Lower leg skin (tissue), 4 donors: ENCODE results near the gene MCM3AP. TPM values are rescaled to one million over a fixed set of nuclear protein-coding genes. Genes with fewer than 3 reads are reported as not detected.
A peak's percentile ranks its signal among the peaks of the same experiment; 100 is the strongest.
"Not testable (repeated sequence)": the region's sequence is repeated elsewhere in the genome, so short reads cannot be mapped to it uniquely, and the experiment has no call there.

ENCODE experiments used
- DNase-seq, 2 donors: peaks; one replicate each; pipeline ENCODE4 v3.0.0-alpha.2; 2019; ENCODE audit warnings: low spot score in 2 of 2
- H3K4me3 ChIP-seq: fragments of 200-600 bp; sonication (generic); 2 replicates; pipeline ENCODE4 v1.5.1; 2017; ENCODE audit warnings: mild to moderate bottlenecking, low read depth; ENCODE audit not compliant: poor library complexity, severe bottlenecking
- POLR2A ChIP-seq, 2 donors: fragments of 450-650 bp; IDR thresholded peaks; one replicate each; pipeline ENCODE4 v1.6.1; 2016 to 2017; ENCODE audit warnings: antibody characterized with exemption in 2 of 2, mild to moderate bottlenecking in 1 of 2, moderate library complexity in 1 of 2
- WGBS, 2 donors: methylation state at CpG; one replicate each; pipeline ENCODE4 v1.1.5; 2018; 5-methylcytosine and 5-hydroxymethylcytosine counted together
- intact Hi-C: fragments of 100-400 bp; cut with DNase I; formaldehyde crosslinking; loops from one replicate; pipeline ENCODE4 v1.15.0; 2023; ENCODE audit warnings: low total_unique reads
- total RNA-seq, 4 donors: library from RNA; depleted of rRNA; stranded (reverse); fragments of >200 nt; gene quantifications; one replicate each; pipeline ENCODE4 v1.1.0, GENCODE V29; 2016
- TF ChIP-seq, protein P1 (sequence below), 3 donors: fragments of 450-650 bp; IDR thresholded peaks; one replicate each; pipeline ENCODE4 v1.5.1; 2016; ENCODE audit warnings: antibody characterized with exemption in 3 of 3, mild to moderate bottlenecking in 3 of 3, moderate library complexity in 2 of 3

Gene MCM3AP
- total RNA-seq, 4 donors from 2014 or later, result 45.5 to 71.4 (median 57.7) TPM

DNA sequence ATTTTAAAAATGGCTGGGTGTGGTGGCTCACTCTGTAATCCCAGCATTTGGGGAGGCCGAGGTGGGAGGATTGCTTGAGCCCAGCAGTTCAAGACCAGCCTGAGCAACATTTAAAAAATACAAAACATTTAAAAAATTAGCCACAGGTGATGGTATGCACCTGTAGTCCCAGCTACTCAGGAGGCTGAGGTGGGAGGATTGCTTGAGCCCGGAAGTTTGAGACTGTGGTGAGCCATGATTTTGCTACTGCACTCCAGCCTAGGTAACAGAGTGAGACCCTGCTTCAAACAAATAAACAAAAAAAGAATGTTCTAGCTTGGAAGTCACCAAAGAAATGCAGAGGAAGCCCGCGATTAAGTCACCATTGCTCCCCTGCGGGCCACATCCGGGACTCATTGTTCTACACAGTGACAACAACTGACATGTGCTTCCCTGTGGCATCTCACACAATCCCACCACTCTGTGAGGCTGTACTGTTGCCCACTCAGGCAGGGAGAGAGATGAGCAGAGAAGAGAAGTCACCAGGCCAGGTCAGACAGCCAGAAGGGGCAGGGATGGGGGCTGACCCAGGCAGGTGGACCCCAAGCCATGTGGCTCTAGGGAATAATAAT, 82.7 kb downstream of the MCM3AP start:
- H3K4me3 ChIP-seq, result no peak overlapping the region
- TF ChIP-seq, protein P1, sequence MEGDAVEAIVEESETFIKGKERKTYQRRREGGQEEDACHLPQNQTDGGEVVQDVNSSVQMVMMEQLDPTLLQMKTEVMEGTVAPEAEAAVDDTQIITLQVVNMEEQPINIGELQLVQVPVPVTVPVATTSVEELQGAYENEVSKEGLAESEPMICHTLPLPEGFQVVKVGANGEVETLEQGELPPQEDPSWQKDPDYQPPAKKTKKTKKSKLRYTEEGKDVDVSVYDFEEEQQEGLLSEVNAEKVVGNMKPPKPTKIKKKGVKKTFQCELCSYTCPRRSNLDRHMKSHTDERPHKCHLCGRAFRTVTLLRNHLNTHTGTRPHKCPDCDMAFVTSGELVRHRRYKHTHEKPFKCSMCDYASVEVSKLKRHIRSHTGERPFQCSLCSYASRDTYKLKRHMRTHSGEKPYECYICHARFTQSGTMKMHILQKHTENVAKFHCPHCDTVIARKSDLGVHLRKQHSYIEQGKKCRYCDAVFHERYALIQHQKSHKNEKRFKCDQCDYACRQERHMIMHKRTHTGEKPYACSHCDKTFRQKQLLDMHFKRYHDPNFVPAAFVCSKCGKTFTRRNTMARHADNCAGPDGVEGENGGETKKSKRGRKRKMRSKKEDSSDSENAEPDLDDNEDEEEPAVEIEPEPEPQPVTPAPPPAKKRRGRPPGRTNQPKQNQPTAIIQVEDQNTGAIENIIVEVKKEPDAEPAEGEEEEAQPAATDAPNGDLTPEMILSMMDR (IDR thresholded peaks at IDR 0.05), result no peak
- no peak for TF ChIP-seq POLR2A (IDR thresholded peaks at IDR 0.05)
- intact Hi-C loops, result no loop called here
- WGBS, 2 donors, result 84 to 93% methylated on average over 6 of the region's 6 CpGs
- DNase-seq, result no peak

DNA sequence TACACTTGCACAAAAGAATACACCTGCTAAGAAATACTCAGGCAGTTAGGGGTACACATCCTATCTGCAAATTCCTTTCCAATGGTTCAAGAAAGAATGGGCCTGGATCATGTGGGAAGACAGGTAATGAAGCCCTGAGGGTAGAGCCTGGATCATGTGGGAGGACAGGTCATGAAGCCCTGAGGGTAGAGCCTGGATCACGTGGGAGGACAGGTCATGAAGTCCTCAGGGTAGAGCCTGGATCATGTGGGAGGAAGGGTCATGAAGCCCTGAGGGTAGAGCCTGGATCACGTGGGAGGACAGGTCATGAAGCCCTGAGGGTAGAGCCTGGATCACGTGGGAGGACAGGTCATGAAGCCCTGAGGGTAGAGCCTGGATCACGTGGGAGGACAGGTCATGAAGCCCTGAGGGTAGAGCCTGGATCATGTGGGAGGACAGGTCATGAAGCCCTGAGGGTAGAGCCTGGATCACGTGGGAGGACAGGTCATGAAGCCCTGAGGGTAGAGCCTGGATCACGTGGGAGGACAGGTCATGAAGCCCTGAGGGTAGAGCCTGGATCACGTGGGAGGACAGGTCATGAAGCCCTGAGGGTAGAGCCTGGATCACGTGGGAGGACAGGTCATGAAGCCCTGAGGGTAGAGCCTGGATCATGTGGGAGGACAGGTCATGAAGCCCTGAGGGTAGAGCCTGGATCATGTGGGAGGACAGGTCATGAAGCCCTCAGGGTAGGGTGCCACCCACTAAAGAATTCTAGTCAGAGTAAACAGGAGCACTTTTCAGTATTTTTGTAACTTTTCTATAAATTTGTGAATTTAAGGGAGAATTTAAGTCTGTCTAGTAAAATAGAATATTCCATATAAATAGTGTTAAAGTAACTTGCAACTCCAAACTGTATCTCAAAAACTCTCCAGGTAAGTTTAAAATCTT, 84.3 kb downstream of the MCM3AP start:
- H3K4me3 ChIP-seq, intact Hi-C loops, DNase-seq: not testable (repeated sequence)
- WGBS, 2 donors, result 75 to 80% methylated on average over 4 of the region's 8 CpGs

DNA sequence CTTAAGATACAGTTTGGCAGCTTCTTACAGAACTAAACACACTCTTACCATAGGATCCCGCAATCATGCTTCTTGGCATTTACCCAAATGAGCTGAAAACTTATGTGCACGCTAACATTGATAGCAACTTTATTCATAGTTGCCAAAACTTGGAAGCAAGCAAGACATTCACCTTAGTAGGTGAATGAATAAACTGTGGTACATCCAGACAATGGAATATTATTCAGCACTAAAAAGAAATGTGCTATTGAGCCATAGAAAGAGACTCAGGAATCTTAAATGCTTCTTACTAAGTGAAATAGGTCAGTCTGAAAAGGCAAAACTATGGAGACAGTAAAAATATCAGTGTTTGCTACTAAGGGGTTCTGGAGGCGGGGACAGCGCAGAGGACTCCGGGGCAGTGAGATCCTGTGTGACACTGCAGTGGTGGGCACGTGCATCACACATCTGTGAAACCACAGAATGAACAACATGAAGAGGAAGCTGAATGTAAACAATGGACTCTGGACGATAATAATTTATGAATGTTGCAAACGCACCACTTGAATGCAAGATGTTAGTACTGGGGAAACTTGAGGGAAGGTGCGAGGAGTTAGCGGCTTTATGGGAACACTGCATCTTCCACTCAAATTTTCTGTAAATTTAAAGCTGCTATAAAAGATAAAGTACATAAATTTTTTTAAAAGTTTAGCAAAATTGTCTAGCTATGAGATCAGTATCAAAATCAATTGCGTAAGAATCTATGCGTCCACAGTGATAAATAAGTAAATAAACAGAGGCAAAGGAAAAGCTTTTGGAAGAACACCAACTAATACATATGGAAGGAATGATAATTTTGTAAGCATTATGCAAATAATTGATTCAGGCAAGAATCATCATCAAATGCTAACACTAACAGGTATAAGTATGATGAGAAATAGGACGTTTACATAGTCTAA, 85.7 kb downstream of the MCM3AP start:
- WGBS, 2 donors, result 81 to 87% methylated on average over 13 of the region's 13 CpGs
- no peak overlapping the region for H3K4me3 ChIP-seq
- DNase-seq, result no peak
- intact Hi-C loops, result no loop called here
- TF ChIP-seq, protein P1 (IDR thresholded peaks at IDR 0.05), result no peak
- no peak for TF ChIP-seq POLR2A (IDR thresholded peaks at IDR 0.05)

DNA sequence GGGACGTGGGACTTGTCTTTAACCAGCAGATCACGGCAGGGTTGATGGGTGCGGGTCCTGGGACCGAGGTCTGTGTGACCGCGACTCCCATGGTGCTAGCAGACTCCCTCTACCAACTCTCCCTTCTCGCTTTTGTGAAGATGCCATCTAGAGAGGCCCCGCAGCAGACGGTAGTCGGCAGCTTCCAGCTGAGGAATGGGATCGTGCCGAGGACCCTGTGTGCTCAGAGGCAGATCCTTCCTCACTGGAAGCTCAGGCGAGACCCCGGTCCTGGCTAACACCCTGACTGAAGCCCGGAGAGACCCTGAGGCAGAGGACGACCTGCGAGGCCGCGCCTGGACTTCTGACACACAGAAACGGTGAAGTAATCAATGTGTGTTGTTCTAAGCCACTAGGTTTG, 88.7 kb downstream of the MCM3AP start:
- 90 to 94% methylated on average over 20 of the region's 20 CpGs for WGBS, 2 donors
- DNase-seq, result no peak
- no peak for TF ChIP-seq POLR2A (IDR thresholded peaks at IDR 0.05)
- TF ChIP-seq, protein P1 (IDR thresholded peaks at IDR 0.05), result no peak
- intact Hi-C loops, result no loop called here
- H3K4me3 ChIP-seq, result no peak overlapping the region

DNA sequence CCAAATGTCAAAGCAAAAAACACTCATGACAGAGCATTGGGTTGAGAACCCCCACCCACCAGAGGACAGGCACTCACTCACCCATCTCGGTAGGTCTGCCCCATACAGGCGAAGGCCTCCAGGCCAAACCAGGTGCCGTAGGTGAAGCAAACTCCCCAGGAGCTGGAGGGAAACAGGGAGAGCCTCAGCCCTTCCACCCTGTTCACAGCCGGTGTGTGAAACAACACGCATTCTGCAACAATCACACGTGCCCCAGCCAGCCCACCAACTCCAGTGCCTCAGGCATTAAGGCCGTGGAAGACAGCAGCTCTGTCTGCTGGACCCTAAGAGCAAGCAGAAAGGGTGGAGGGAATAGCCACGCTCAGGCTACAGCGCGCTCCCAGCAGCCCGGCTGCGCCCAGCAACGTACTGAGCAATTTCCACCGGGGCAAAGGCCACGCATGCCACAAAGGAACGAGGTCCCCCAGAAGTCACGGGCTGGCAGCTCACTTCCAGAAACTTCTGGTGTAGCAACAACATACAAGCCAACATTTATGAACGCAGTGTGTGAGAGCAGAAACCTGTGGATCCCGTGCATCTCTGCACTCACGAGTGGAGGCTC, 89.7 kb downstream of the MCM3AP start:
- H3K4me3 ChIP-seq, result no peak overlapping the region
- peak in 1 of 2 donors; percentile 77 for DNase-seq
- 87 to 92% methylated on average over 20 of the region's 20 CpGs for WGBS, 2 donors
- TF ChIP-seq, protein P1 (IDR thresholded peaks at IDR 0.05), result no peak
- TF ChIP-seq POLR2A (IDR thresholded peaks at IDR 0.05), result no peak
- intact Hi-C loops, result no loop called here
